H9 (cell line): ENCODE data around the gene ZBTB9. TPM values are rescaled to one million over a fixed set of nuclear protein-coding genes. Genes with fewer than 3 reads are reported as not detected.

ENCODE experiments used
- DNase-seq: peaks from one replicate; pipeline ENCODE4 v3.0.0-alpha.2; 2017
- H2AFZ ChIP-seq: one replicate; pipeline ENCODE4 v1.6.1; 2013; ENCODE audit warnings: mild to moderate bottlenecking, low read length, control low read depth, moderate library complexity
- H2AK5ac ChIP-seq: 2 replicates; pipeline ENCODE4 v1.6.1; 2013; ENCODE audit warnings: low read length, control low read depth, mixed read lengths; ENCODE audit not compliant: insufficient read length
- H2BK120ac ChIP-seq: one replicate; pipeline ENCODE4 v1.6.1; 2013; ENCODE audit warnings: low read depth, mild to moderate bottlenecking, low read length, control low read depth, inconsistent platforms; ENCODE audit not compliant: poor library complexity, severe bottlenecking
- H2BK12ac ChIP-seq: 2 replicates; pipeline ENCODE4 v1.6.1; 2013; ENCODE audit warnings: low read length, control low read depth, mixed read lengths, low read depth; ENCODE audit not compliant: insufficient read length
- H2BK15ac ChIP-seq: 2 replicates; pipeline ENCODE4 v1.6.1; 2013; ENCODE audit warnings: low read depth, low read length, control low read depth
- H2BK20ac ChIP-seq: one replicate; pipeline ENCODE4 v1.6.1; 2013; ENCODE audit warnings: low read depth, mild to moderate bottlenecking, low read length, control low read depth, inconsistent platforms; ENCODE audit not compliant: poor library complexity, severe bottlenecking
- H2BK5ac ChIP-seq: 2 replicates; pipeline ENCODE4 v1.6.1; 2013; ENCODE audit warnings: low read length, control low read depth, mixed read lengths; ENCODE audit not compliant: insufficient read length
- H3K14ac ChIP-seq: 2 replicates; pipeline ENCODE4 v1.6.1; 2013; ENCODE audit warnings: low read length, control low read depth; ENCODE audit not compliant: insufficient read depth
- H3K18ac ChIP-seq: 2 replicates; pipeline ENCODE4 v1.6.1; 2013; ENCODE audit warnings: low read depth, mild to moderate bottlenecking, mixed read lengths, low read length, control low read depth; ENCODE audit not compliant: insufficient read length
- H3K23ac ChIP-seq: 2 replicates; pipeline ENCODE4 v1.6.1; 2013; ENCODE audit warnings: low read length, control low read depth, mixed read lengths, low read depth; ENCODE audit not compliant: insufficient read length
- H3K23me2 ChIP-seq: 2 replicates; pipeline ENCODE4 v1.6.1; 2013; ENCODE audit warnings: low read depth, mild to moderate bottlenecking, mixed read lengths, low read length, control low read depth; ENCODE audit not compliant: insufficient read length, poor library complexity, severe bottlenecking
- H3K27ac ChIP-seq: 2 replicates; pipeline ENCODE4 v1.5.1; 2013; ENCODE audit warnings: low read length, control low read depth, mixed read lengths, low read depth; ENCODE audit not compliant: insufficient read length
- H3K27me3 ChIP-seq: 2 replicates; pipeline ENCODE4 v1.6.1; 2013; ENCODE audit warnings: low read length, control low read depth, inconsistent platforms; ENCODE audit not compliant: insufficient read depth
- H3K4ac ChIP-seq: 2 replicates; pipeline ENCODE4 v1.6.1; 2013; ENCODE audit warnings: low read depth, mild to moderate bottlenecking, control low read depth, inconsistent platforms, low read length, moderate library complexity
- H3K4me1 ChIP-seq: 2 replicates; pipeline ENCODE4 v1.6.1; 2013; ENCODE audit warnings: low read length, control low read depth, inconsistent platforms; ENCODE audit not compliant: insufficient read depth
- H3K4me2 ChIP-seq: 2 replicates; pipeline ENCODE4 v1.6.1; 2013; ENCODE audit warnings: low read length, control low read depth, mixed read lengths; ENCODE audit not compliant: insufficient read length, insufficient read depth
- H3K56ac ChIP-seq: 2 replicates; pipeline ENCODE4 v1.6.1; 2013; ENCODE audit warnings: low read depth, mild to moderate bottlenecking, mixed read lengths, low read length, control low read depth; ENCODE audit not compliant: insufficient read length
- H3K79me1 ChIP-seq: 2 replicates; pipeline ENCODE4 v1.6.1; 2013; ENCODE audit warnings: low read depth, mild to moderate bottlenecking, moderate library complexity, low read length, control low read depth, inconsistent platforms; ENCODE audit not compliant: insufficient read depth, poor library complexity, severe bottlenecking
- H3K79me2 ChIP-seq: 2 replicates; pipeline ENCODE4 v1.6.1; 2013; ENCODE audit warnings: low read length, control low read depth, inconsistent platforms; ENCODE audit not compliant: insufficient read depth
- H3K9ac ChIP-seq: 2 replicates; pipeline ENCODE4 v1.6.1; 2013; ENCODE audit warnings: low read length, control low read depth, mixed read lengths; ENCODE audit not compliant: insufficient read length; ENCODE audit errors: extremely low read depth
- H3K9me3 ChIP-seq: one replicate; pipeline ENCODE4 v1.6.1; 2013; ENCODE audit warnings: low read depth, low read length, inconsistent platforms; ENCODE audit not compliant: control insufficient read depth
- H3T11ph ChIP-seq: one replicate; pipeline ENCODE4 v1.6.1; 2013; ENCODE audit warnings: mild to moderate bottlenecking, low read length, control low read depth, inconsistent platforms
- H4K20me1 ChIP-seq: one replicate; pipeline ENCODE4 v1.6.1; 2013; ENCODE audit not compliant: control insufficient read depth, insufficient read length, insufficient read depth
- H4K5ac ChIP-seq: 2 replicates; pipeline ENCODE4 v1.6.1; 2013; ENCODE audit warnings: low read depth, mild to moderate bottlenecking, mixed read lengths, low read length, control low read depth; ENCODE audit not compliant: insufficient read length
- H4K8ac ChIP-seq: replicated peaks from 2 replicates; pipeline ENCODE4 v1.6.1; 2013; ENCODE audit warnings: low read length, control low read depth, mixed read lengths, low read depth; ENCODE audit not compliant: insufficient read length
- H4K91ac ChIP-seq: 2 replicates; pipeline ENCODE4 v1.6.1; 2013; ENCODE audit warnings: low read depth, mild to moderate bottlenecking, moderate library complexity, mixed read lengths, low read length, control low read depth; ENCODE audit not compliant: insufficient read length
- H3K27ac Mint-ChIP-seq, 3 experiments: 2 replicates in 2 of 3; 3 replicates in 1 of 3; pipeline ENCODE4 v1.8.0; 2020 to 2021; ENCODE audit warnings: mixed read lengths in 3 of 3, mild to moderate bottlenecking in 1 of 3, moderate library complexity in 1 of 3
- H3K27me3 Mint-ChIP-seq: 2 replicates; pipeline ENCODE4 v1.8.0; 2021; ENCODE audit warnings: low read depth, mild to moderate bottlenecking, moderate library complexity, mixed read lengths
- H3K36me3 Mint-ChIP-seq, 3 experiments: 2 replicates in 2 of 3; 3 replicates in 1 of 3; pipeline ENCODE4 v1.8.0; 2020 to 2021; ENCODE audit warnings: low read depth in 3 of 3, mixed read lengths in 3 of 3; ENCODE audit not compliant: insufficient read depth in 1 of 3
- H3K4me1 Mint-ChIP-seq, 2 experiments: 2 replicates each; pipeline ENCODE4 v1.8.0; 2020; ENCODE audit warnings: mixed read lengths in 2 of 2
- H3K4me3 Mint-ChIP-seq, 2 experiments: 2 replicates in 1 of 2; 3 replicates in 1 of 2; pipeline ENCODE4 v1.8.0; 2020 to 2021; ENCODE audit warnings: mild to moderate bottlenecking in 2 of 2, mixed read lengths in 2 of 2, moderate library complexity in 1 of 2
- H3K9me3 Mint-ChIP-seq, 2 experiments: 2 replicates in 1 of 2; 3 replicates in 1 of 2; pipeline ENCODE4 v1.8.0; 2020; ENCODE audit warnings: mild to moderate bottlenecking in 2 of 2, mixed read lengths in 2 of 2, moderate library complexity in 1 of 2
- WGBS: extraction: QIAGEN DNeasy Blood & Tissue Kit; methylation state at CpG from one replicate; pipeline ENCODE4 v1.1.7; 2013; ENCODE audit warnings: missing lambda C conversion rate, low lambda C conversion rate, mixed read lengths; ENCODE audit not compliant: insufficient read length; ENCODE audit errors: extremely low coverage; 5-methylcytosine and 5-hydroxymethylcytosine counted together
- total RNA-seq: library from RNA; stranded (reverse); gene quantifications from 2 replicates; pipeline ENCODE4 v1.2.1, GENCODE V29; 2021
- TF ChIP-seq, protein P1 (sequence below): fragments of 200-600 bp; sonication (generic); conservative IDR thresholded peaks from 3 replicates; pipeline ENCODE4 v1.8.0; 2021; ENCODE audit warnings: antibody characterized with exemption, mild to moderate bottlenecking

The ZBTB9 gene
- total RNA-seq, 1 experiment from 2014 or later: 53.1 TPM

DNA sequence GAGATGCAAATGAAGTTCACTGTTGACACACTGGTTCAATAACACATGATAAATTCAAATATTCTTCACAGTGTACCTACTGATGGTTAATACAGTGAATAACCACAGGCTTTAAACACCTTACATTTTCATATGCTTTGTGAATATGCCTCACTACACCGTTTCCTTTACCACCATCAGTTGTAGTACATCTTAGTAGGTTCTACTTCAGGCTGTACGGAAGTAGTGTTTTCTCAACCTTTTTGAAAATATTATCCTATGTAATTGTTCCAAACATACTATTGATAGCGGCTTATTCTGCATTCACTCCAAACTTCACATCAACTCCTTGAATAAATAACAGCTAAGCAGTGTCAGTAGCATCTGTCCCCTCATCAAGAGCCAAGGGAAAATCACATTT is 15.3 kb downstream of the ZBTB9 start:
- Histone ChIP-seq H3K4ac (no peak overlapping the region), H2AFZ (no peak overlapping the region), H2BK5ac (no peak overlapping the region), H3K9me3 (no peaks in the 10 kb centered on the region), H3K79me2 (no peaks in the 10 kb centered on the region), H3K4me2 (no peak overlapping the region), H2AK5ac (no peak overlapping the region), H3T11ph (no peak overlapping the region), H2BK15ac (no peak overlapping the region), H4K5ac (no peak overlapping the region), H3K18ac (no peak overlapping the region), H2BK20ac (no peak overlapping the region), H2BK12ac (no peak overlapping the region), H3K14ac (no peak overlapping the region), H3K56ac (no peak overlapping the region), H3K23ac (no peak overlapping the region), H3K27ac (no peak overlapping the region), H4K91ac (no peak overlapping the region), H3K4me1 (no peaks in the 10 kb centered on the region), H3K9ac (no peak overlapping the region), H4K20me1 (no peaks in the 10 kb centered on the region), H3K27me3 (no peaks in the 10 kb centered on the region), H3K23me2 (no peaks in the 10 kb centered on the region), H3K79me1 (no peaks in the 10 kb centered on the region), H2BK120ac (no peak overlapping the region), H4K8ac (no peak overlapping the region)
- Mint-ChIP-seq H3K27ac (no peak overlapping the region), H3K4me1 (no peaks in the 10 kb centered on the region), H3K9me3 (peaks cover 7 to 8% of the 10 kb centered on the region in 2 experiments; a peak in 3 of 5 replicates), H3K4me3 (no peak overlapping the region), H3K27me3 (peaks cover 3% of the 10 kb centered on the region), H3K36me3 (peaks cover 0 to 2% (median 0%) of the 10 kb centered on the region in 3 experiments; a peak in 2 of 7 replicates)
- DNase-seq: no peak
- WGBS: no CpG with 5 or more reads among the region's 3 CpGs
- TF ChIP-seq, protein P1, sequence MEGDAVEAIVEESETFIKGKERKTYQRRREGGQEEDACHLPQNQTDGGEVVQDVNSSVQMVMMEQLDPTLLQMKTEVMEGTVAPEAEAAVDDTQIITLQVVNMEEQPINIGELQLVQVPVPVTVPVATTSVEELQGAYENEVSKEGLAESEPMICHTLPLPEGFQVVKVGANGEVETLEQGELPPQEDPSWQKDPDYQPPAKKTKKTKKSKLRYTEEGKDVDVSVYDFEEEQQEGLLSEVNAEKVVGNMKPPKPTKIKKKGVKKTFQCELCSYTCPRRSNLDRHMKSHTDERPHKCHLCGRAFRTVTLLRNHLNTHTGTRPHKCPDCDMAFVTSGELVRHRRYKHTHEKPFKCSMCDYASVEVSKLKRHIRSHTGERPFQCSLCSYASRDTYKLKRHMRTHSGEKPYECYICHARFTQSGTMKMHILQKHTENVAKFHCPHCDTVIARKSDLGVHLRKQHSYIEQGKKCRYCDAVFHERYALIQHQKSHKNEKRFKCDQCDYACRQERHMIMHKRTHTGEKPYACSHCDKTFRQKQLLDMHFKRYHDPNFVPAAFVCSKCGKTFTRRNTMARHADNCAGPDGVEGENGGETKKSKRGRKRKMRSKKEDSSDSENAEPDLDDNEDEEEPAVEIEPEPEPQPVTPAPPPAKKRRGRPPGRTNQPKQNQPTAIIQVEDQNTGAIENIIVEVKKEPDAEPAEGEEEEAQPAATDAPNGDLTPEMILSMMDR: no peak
